HG03139 (cell line): ENCODE measurements around the gene HSPB1.
"Not testable (repeated sequence)": the region's sequence is repeated elsewhere in the genome, so short reads cannot be mapped to it uniquely, and the experiment has no call there.

Source experiments
- ATAC-seq: cut with Tn5 transposase; IDR thresholded peaks from one replicate; pipeline ENCODE4 v1.9.1; 2021; ENCODE audit not compliant: unreplicated experiment

HSPB1 gene

GRCh38 chr7:76330261-76330660 lies 27.8 kb downstream of the HSPB1 start:
- no peak for ATAC-seq

GRCh38 chr7:76330673-76331072 lies 28.2 kb downstream of the HSPB1 start:
- no peak for ATAC-seq

- ATAC-seq = no peak
These were observed 29.6 kb downstream of the HSPB1 start for GRCh38 chr7:76332078-76332477.

GRCh38 chr7:76333511-76334101 lies 31.1 kb downstream of the HSPB1 start:
- no peak for ATAC-seq

- no peak for ATAC-seq
These were observed 32.0 kb downstream of the HSPB1 start for GRCh38 chr7:76334320-76334967.

- not testable (repeated sequence) for ATAC-seq
These were observed 32.9 kb downstream of the HSPB1 start for GRCh38 chr7:76335417-76335816.

- ATAC-seq = no peak
These were observed 33.6 kb downstream of the HSPB1 start for GRCh38 chr7:76336094-76336493.

GRCh38 chr7:76337147-76337546 lies 34.7 kb downstream of the HSPB1 start:
- ATAC-seq = no peak

- ATAC-seq = no peak
These were observed 36.0 kb downstream of the HSPB1 start for GRCh38 chr7:76338298-76339084.

GRCh38 chr7:76340617-76341131 lies 38.2 kb downstream of the HSPB1 start:
- ATAC-seq = no peak

GRCh38 chr7:76342222-76342621 lies 39.7 kb downstream of the HSPB1 start:
- ATAC-seq = no peak

GRCh38 chr7:76343294-76343930 lies 40.9 kb downstream of the HSPB1 start:
- ATAC-seq = no peak

GRCh38 chr7:76343931-76344321 lies 41.5 kb downstream of the HSPB1 start:
- ATAC-seq = no peak

GRCh38 chr7:76346097-76346496 lies 43.6 kb downstream of the HSPB1 start:
- no peak for ATAC-seq

GRCh38 chr7:76346778-76347177 lies 44.3 kb downstream of the HSPB1 start:
- ATAC-seq = no peak

- ATAC-seq = no peak
These were observed 45.2 kb downstream of the HSPB1 start for GRCh38 chr7:76347710-76348109.

- no peak for ATAC-seq
These were observed 46.9 kb downstream of the HSPB1 start for GRCh38 chr7:76349313-76349885.

- ATAC-seq = no peak
These were observed 48.9 kb downstream of the HSPB1 start for GRCh38 chr7:76351372-76351771.

GRCh38 chr7:76352193-76352592 lies 49.7 kb downstream of the HSPB1 start:
- ATAC-seq = no peak

- ATAC-seq = no peak
These were observed 51.3 kb downstream of the HSPB1 start for GRCh38 chr7:76353744-76354143.
